GM21786 (cell line): Measurements from ENCODE around the gene MPEG1.

Experiments
- ATAC-seq: cut with Tn5 transposase; IDR thresholded peaks from one replicate; pipeline ENCODE4 v1.9.1; 2021; ENCODE audit not compliant: unreplicated experiment

The MPEG1 gene

DNA sequence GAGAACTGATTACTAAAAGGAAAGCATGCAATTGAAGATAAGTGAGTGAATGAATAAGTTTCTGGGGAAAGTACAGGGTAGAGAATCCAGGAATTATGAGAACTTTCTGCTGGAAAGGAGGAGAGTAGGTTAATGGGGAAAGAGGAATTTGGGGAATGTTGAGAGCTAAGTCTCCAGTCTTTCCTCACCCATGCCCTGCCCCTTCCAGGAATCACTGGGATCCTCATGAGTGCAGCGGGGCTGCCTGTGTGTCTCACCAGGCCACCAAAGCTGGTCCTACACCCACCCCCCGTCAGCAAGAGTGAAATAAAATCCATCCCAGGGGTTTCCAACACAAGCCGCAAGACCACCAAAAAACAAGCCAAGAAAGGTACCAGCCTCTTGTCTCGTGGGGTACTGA lies 23.8 kb downstream of the MPEG1 start:
- ATAC-seq, result no peak

DNA sequence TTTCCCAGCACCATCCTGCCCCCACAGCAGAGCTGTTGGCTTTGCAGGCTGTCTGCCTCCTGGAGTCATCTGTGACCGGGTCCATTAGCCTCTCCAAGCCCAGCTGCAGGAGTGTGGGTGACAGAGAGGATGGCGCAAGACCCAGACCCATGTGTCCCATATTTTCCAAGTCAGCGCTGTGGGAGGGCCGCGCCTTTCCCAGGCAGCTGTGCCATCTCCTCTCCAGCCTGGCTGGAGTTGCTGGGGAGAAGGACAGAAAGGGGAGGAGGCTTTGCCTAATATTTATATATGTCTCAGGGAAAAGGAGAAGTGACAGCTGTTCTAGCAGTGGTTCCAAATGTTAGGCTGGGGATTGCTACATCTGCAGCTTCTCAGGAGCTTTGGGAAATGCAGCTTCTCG lies 25.1 kb downstream of the MPEG1 start:
- no peak for ATAC-seq

GRCh38 chr11:59187035-59187434 lies 25.7 kb downstream of the MPEG1 start:
- no peak for ATAC-seq

GRCh38 chr11:59186130-59186594 lies 26.6 kb downstream of the MPEG1 start:
- ATAC-seq, result peak; percentile 64

DNA sequence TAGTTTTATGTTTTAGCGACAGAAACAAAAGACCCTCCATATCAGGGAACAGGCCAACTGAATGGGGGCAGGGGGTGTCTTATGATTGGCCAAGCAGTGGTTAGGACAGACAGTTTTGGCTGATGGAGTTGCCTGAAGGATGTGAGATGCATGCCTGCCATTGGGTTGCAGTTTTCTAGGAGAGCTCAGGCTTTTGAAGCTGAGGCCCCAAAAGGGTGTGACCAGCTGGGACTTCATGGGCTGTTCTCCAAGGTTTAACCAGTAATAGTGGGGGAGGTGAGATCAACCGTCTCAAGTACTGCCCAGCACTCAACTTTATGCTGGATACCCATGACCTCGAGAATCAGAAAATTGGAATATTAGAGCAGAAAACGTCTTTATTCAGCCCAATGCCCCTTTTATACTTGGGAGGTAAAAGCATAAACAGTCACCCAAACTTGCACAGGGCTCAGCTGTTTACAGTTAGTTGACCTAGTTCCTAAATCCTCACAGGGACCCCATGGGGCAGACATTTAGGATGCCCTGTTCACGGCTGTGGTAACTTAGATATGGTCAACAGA lies 27.3 kb downstream of the MPEG1 start:
- ATAC-seq, result no peak

- ATAC-seq, result no peak
These were observed 27.9 kb downstream of the MPEG1 start for GRCh38 chr11:59184691-59185339.

DNA sequence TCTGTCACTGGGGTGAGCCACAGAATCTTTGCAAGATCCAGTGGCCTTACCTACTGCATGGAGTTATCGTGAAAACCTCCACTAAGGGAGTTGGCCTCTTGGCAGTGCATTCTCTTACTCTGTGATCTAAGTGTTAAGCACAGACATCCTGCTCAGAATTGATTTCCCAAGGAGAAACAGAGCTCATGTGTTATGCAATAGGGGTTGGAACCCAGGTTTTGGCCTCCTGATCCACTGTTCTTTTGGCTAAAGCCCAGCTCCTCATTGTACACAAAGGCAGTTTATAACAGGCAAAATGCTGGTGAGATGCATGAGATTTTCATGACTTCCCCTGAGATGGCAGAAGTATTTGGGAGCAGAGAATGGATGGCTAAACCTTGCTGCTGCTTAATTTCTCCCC lies 29.0 kb downstream of the MPEG1 start:
- no peak for ATAC-seq

GRCh38 chr11:59182457-59183151 lies 30.1 kb downstream of the MPEG1 start:
- ATAC-seq, result no peak

- ATAC-seq, result no peak
These were observed 30.8 kb downstream of the MPEG1 start for GRCh38 chr11:59181746-59182456.

- ATAC-seq, result no peak
These were observed 31.8 kb downstream of the MPEG1 start for GRCh38 chr11:59180907-59181306.

DNA sequence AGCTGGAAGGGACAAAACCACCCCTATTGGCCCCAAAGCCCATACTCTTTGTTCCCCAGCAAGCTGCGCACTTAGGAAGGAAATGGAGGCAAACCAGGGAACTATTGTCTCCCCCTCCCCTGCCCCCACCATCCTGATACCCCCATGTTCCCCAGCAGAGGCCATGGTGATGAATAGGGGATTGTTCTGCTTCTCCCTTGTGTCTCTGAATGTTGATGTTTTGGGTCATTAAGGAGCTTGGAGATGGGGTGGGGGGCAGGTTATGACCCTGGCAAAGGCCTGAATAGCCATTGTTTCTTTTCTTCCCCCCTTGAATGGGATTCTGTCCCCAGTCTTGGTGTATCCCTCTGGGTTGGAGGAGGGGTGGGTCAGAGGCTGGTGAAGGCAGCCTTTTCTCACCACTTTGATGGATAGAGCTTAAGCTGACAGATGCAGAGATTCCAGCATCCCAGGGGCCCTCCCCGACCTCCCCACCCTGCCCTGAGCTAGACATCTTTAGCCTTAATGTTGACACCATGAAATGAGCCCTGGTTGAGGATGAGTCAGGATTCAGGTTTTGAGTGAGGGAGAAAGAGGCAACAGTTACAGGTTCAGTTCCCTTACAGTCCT lies 32.5 kb downstream of the MPEG1 start:
- ATAC-seq, result no peak

DNA sequence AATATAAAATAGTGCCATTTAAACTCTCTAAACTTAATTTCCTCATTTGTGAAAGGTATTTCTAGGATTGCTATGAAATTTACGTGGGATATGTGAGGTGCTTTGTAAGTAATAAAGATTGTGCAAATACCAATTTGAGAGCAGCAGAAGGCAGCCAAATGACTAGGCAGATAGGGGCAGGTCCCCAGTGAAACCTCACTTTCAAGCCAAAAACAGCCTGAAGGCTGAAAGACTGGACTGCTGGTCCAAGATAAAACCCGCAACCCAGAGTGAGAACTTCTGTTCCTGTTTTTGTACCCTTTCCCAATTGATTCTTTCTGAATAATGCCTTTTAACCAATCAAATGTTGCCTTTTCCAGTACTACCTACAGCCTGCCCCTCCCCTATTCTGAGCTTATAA lies 33.6 kb downstream of the MPEG1 start:
- no peak for ATAC-seq

- ATAC-seq, result no peak
These were observed 34.3 kb downstream of the MPEG1 start for GRCh38 chr11:59178402-59178801.

DNA sequence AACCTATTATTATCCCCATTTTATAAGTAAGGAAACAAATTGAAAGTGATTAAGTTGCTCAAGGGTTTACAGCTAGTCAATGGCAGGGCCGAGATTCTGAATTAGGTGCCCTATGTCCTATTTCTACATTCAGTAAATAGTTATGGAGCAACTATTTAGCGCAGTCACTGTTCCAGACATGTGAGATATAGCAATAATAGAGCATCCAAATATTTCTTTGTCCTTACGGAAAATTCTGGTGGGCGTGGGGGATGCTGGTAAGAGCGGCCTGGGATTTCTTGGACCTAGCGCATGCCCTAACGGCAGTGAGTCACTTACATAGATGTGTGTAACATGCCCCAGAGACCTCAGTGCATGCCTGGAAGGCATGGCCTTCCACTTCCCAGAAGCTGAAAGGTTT lies 36.4 kb downstream of the MPEG1 start:
- no peak for ATAC-seq

GRCh38 chr11:59175091-59175501 lies 37.6 kb downstream of the MPEG1 start:
- ATAC-seq, result no peak

DNA sequence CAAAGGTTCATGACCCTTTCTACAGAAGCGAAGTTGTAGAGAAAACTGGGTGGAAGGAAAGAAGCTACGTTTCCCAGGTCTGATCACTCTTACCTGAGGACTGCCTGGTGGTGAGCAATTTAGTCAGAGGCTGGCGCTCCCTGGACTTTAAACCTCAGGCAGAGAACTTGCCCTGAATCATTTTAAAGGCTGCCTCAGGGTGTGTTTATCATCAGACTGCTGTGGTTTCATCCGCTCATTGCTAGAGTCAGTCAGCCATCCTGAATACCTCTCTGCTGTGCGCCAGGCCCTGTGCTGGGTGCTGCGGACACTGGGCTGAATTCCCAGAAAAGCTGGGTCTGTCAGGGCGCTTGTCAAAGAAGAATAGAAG lies 38.1 kb downstream of the MPEG1 start:
- no peak for ATAC-seq

- no peak for ATAC-seq
These were observed 38.6 kb downstream of the MPEG1 start for GRCh38 chr11:59173964-59174663.

DNA sequence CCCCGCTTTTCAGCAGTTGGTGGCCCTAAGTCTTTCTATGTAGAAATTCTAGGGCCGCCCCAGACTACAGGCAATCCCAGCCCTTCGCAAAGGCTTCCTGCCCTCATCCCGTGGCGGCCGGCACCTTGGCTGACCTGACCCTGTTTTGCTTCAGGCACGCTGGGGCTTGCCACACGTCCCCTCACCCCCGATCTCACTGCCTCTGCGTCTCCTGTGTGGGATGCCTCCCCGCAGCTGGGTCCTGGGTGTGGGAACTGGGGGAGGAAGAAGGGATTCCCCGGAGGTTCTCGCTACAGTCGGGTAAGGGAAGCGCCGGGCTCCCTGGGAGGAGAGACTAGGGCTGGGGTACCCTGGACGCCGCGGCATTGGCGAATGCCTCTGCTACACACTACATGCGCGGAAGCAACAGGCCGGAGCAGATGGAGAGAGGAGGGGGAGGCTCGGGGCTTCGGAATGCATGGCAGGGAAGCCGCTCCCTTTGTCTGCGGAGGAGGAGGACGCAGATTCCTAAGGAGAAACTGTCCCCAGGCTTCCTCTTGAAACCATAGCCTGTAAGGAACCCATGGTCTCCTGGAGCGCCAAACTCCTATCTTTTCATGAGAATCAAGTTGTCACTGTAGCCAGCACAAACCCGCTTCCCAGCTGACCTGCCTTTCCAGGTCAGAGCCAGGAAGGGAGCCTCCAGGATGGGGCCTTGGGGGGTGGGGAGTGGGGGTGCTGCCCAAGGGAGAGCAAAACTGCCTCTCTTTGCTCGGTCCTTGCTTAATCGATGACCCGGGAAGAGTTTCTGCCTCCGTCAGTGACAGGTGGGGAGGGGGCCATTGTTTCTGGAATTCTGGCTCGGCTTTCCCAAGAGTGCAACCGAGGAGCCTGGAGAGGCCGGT lies 39.4 kb downstream of the MPEG1 start:
- peak; percentile 8 for ATAC-seq

DNA sequence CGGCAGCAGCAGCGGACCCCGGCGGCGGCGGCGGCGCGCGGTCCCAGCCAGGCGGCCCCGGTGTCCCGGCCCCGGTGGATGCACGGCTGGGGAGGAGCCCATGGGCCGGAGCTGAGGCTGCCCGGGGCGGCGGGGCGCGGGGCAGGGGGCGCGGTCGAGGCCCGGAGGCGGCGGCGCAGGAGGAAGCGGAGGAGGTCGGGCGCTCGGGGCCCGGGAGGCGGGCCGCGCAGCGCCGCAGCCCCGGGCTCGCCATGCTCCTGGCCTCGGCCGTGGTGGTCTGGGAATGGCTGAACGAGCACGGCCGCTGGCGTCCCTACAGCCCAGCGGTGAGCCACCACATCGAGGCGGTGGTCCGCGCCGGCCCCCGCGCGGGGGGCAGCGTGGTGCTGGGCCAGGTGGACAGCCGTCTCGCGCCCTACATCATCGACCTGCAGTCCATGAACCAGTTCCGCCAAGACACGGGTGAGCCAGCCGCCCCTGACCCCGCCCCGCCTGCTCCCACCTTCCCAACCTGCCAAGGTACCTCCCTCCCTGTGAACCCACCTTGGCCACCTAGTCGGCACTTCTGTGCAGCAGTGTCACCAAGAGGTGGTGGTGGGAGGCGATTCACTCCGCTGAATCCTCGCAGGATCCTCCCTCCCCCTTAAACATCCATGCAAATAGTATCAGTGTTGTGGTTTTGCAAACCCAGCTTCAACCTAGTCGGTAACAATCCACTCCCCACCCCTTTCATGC lies 40.2 kb downstream of the MPEG1 start:
- peak; percentile 22 for ATAC-seq
